Liver (tissue), 9 donors: ENCODE results near the gene TCAP. TPM values are rescaled to one million over a fixed set of nuclear protein-coding genes. Genes with fewer than 3 reads are reported as not detected.

ENCODE experiments used
- DNase-seq: peaks from one replicate; pipeline ENCODE4 v3.0.0-alpha.2; 2017; ENCODE audit warnings: low spot score
- H3K27ac ChIP-seq, 2 donors: one replicate each; pipeline ENCODE4 v1.7.0; 2013; ENCODE audit warnings: inconsistent platforms in 2 of 2, low read length in 2 of 2, control low read depth in 1 of 2, low read depth in 1 of 2, mild to moderate bottlenecking in 1 of 2
- H3K27me3 ChIP-seq, 4 donors: one replicate each; pipeline versions ENCODE4 v1.6.1 to v1.7.0; 2013; ENCODE audit warnings: low read length in 3 of 4, inconsistent platforms in 1 of 4, mild to moderate bottlenecking in 1 of 4, moderate library complexity in 1 of 4; ENCODE audit not compliant: control insufficient read depth in 4 of 4, insufficient read depth in 4 of 4
- H3K36me3 ChIP-seq, 4 donors: one replicate each; pipeline versions ENCODE4 v1.6.1 to v1.7.0; 2013; ENCODE audit warnings: low read length in 3 of 4, mild to moderate bottlenecking in 3 of 4, low read depth in 1 of 4, moderate library complexity in 1 of 4; ENCODE audit not compliant: control insufficient read depth in 4 of 4, insufficient read depth in 3 of 4
- H3K4me1 ChIP-seq, 4 donors: one replicate each; pipeline versions ENCODE4 v1.6.1 to v1.7.0; 2013; ENCODE audit warnings: low read length in 3 of 4, mild to moderate bottlenecking in 3 of 4, moderate library complexity in 1 of 4; ENCODE audit not compliant: control insufficient read depth in 4 of 4, insufficient read depth in 4 of 4
- H3K4me3 ChIP-seq, 3 donors: one replicate each; pipeline versions ENCODE4 v1.6.1 to v1.7.0; 2013; ENCODE audit warnings: low read length in 3 of 3, control low read depth in 1 of 3, low read depth in 1 of 3, mild to moderate bottlenecking in 1 of 3
- H3K9ac ChIP-seq, 2 donors: one replicate each; pipeline ENCODE4 v1.7.0; 2013; ENCODE audit warnings: low read length in 2 of 2, mild to moderate bottlenecking in 2 of 2, moderate library complexity in 2 of 2, control low read depth in 1 of 2, low read depth in 1 of 2
- H3K9me3 ChIP-seq, 4 donors: one replicate each; pipeline versions ENCODE4 v1.6.1 to v1.7.0; 2013; ENCODE audit warnings: low read length in 3 of 4; ENCODE audit not compliant: control insufficient read depth in 4 of 4
- EGR1 ChIP-seq, 2 donors: IDR thresholded peaks; 2 replicates each; pipeline ENCODE4 v1.6.1; 2016 to 2018; ENCODE audit warnings: antibody characterized with exemption in 2 of 2, low read depth in 2 of 2
- FOXA1 ChIP-seq: IDR thresholded peaks from 2 replicates; pipeline ENCODE4 v1.6.1; 2016; ENCODE audit warnings: antibody characterized with exemption
- FOXA2 ChIP-seq: IDR thresholded peaks from 2 replicates; pipeline ENCODE4 v1.6.1; 2016; ENCODE audit warnings: antibody characterized with exemption
- GABPA ChIP-seq, 2 donors: IDR thresholded peaks in 1 of 2; conservative IDR thresholded peaks in 1 of 2; 2 replicates each; pipeline ENCODE4 v1.6.1; 2016; ENCODE audit warnings: antibody characterized with exemption in 2 of 2, mild to moderate bottlenecking in 1 of 2, moderate library complexity in 1 of 2
- HNF4A ChIP-seq, 2 donors: conservative IDR thresholded peaks; 2 replicates each; pipeline ENCODE4 v1.6.1; 2016; ENCODE audit warnings: antibody characterized with exemption in 2 of 2, mild to moderate bottlenecking in 2 of 2
- HNF4G ChIP-seq: IDR thresholded peaks from 2 replicates; pipeline ENCODE4 v1.6.1; 2016; ENCODE audit warnings: antibody characterized with exemption
- NR2F2 ChIP-seq: IDR thresholded peaks from 2 replicates; pipeline ENCODE4 v1.6.1; 2016; ENCODE audit warnings: antibody characterized with exemption
- RAD21 ChIP-seq, 2 donors: IDR thresholded peaks; 2 replicates each; pipeline ENCODE4 v1.6.1; 2016; ENCODE audit warnings: antibody characterized with exemption in 2 of 2, mild to moderate bottlenecking in 2 of 2
- RXRA ChIP-seq, 2 donors: IDR thresholded peaks; 2 replicates each; pipeline ENCODE4 v1.6.1; 2017 to 2018; ENCODE audit warnings: antibody characterized with exemption in 2 of 2, mild to moderate bottlenecking in 1 of 2
- SP1 ChIP-seq: IDR thresholded peaks from 2 replicates; pipeline ENCODE4 v1.6.1; 2018; ENCODE audit warnings: antibody characterized with exemption, mild to moderate bottlenecking
- TAF1 ChIP-seq: conservative IDR thresholded peaks from 2 replicates; pipeline ENCODE4 v1.6.1; 2016; ENCODE audit warnings: antibody characterized with exemption, mild to moderate bottlenecking
- YY1 ChIP-seq: IDR thresholded peaks from 2 replicates; pipeline ENCODE4 v1.6.1; 2016; ENCODE audit warnings: antibody characterized with exemption, mild to moderate bottlenecking
- WGBS: extraction: QIAGEN DNeasy Blood & Tissue Kit; methylation state at CpG from one replicate; pipeline ENCODE4 v1.1.7; 2013; 5-methylcytosine and 5-hydroxymethylcytosine counted together
- polyA plus RNA-seq, 2 donors: library from polyadenylated mRNA; stranded (reverse) in 1 of 2; unstranded in 1 of 2; fragments of 200-250 nt in 1 of 2; fragments of >200 nt in 1 of 2; fragmentation: Nextera tagmentation in 1 of 2; extraction: Ambion mirVana in 1 of 2; gene quantifications; one replicate each; pipeline versions ENCODE4 v1.2.1 to v1.2.3, GENCODE V29; 2013 to 2015
- total RNA-seq, 2 donors: library from RNA; depleted of rRNA; stranded (reverse); fragments of >200 nt; gene quantifications; one replicate each; pipeline ENCODE4 v1.2.3, GENCODE V29; 2014
- TF ChIP-seq, protein P1 (sequence below): fragments of 150-350 bp; IDR thresholded peaks from 2 replicates; pipeline ENCODE4 v1.5.1; 2017; ENCODE audit warnings: improper control_type of control experiment, low read depth, low read length; ENCODE audit not compliant: missing input control
- TF ChIP-seq, protein P2 (sequence below): IDR thresholded peaks from 2 replicates; pipeline ENCODE4 v1.6.1; 2016; ENCODE audit warnings: antibody characterized with exemption
- TF ChIP-seq, protein P3 (sequence below): IDR thresholded peaks from 2 replicates; pipeline ENCODE4 v1.6.1; 2016; ENCODE audit warnings: antibody characterized with exemption
- TF ChIP-seq, protein P4 (sequence below): IDR thresholded peaks from 2 replicates; pipeline ENCODE4 v1.6.1; 2016; ENCODE audit warnings: antibody characterized with exemption
- donor health status: healthy.
- donor health status: healthy.
- donor health status: healthy.
- donor health status: healthy.
- donor health status: healthy.

Gene TCAP
- total and polyA plus RNA-seq, 4 donors = 0.14 to 0.67 (median 0.22) TPM; not detected in 1

DNA sequence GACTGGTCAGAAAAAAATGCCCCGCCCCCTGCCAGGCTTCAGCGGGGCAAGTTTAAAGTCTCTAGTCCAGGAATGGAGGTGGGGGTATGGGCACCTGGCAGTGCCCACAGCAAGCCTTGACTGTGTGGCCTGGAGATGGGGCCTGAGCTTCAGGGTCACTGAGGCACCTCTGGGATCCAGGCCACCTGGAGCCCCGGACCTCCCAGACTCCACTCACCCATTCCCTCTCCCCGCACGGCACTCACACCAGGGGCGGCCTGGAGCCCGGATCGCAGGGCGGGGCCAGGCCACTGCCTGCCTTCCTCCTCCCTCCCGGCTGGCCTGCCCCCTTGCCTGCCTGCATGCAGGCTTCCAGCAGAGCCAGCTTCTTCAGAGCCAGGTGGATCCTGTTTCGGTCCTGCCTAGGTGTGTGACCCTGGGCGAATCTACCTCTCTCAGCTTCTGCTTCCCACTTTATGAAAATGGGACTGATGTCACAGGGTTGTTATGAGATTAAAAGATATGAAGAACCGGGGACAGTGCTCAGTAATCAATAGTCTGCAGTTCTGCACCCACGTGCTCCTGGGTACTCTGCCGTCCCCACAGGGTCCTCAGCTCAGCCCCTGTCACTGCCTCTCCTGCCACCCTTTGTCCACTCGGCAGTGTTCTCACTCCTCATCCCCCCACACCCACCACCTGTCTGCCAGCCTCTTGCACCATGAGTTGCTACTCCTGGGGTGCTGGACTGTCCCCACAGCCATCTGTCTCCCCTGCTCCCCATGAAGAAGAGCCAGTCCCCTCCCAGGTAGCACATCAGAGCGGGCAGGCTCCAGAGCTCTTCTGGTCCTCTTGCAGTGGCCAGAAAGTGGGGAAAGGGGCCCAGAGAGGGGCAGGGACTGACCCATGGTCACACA lies 1.2 kb upstream of the TCAP start:
- H3K9me3 ChIP-seq = no peaks in the 10 kb centered on the region
- H3K36me3 ChIP-seq = peaks cover 0 to 10% (median 0%) of the 10 kb centered on the region in 4 donors
- whole genome bisulfite sequencing = 31% methylated on average over 17 of the region's 17 CpGs
- no peak overlapping the region for H3K4me3 ChIP-seq
- no peak for TF ChIP-seq TAF1
- TF ChIP-seq HNF4A (conservative IDR thresholded peaks at IDR 0.05) = peak; percentile 47 to 83
- TF ChIP-seq EGR1 (IDR thresholded peaks at IDR 0.05; ENCODE audit: low read depth in 2 of 2) = no peak
- no peaks in the 10 kb centered on the region for H3K27me3 ChIP-seq
- H3K4me1 ChIP-seq = peaks cover 31 to 79% (median 66%) of the 10 kb centered on the region in 4 donors
- H3K27ac ChIP-seq = no peak overlapping the region
- no peak for DNase-seq
- no peak overlapping the region for H3K9ac ChIP-seq

DNA sequence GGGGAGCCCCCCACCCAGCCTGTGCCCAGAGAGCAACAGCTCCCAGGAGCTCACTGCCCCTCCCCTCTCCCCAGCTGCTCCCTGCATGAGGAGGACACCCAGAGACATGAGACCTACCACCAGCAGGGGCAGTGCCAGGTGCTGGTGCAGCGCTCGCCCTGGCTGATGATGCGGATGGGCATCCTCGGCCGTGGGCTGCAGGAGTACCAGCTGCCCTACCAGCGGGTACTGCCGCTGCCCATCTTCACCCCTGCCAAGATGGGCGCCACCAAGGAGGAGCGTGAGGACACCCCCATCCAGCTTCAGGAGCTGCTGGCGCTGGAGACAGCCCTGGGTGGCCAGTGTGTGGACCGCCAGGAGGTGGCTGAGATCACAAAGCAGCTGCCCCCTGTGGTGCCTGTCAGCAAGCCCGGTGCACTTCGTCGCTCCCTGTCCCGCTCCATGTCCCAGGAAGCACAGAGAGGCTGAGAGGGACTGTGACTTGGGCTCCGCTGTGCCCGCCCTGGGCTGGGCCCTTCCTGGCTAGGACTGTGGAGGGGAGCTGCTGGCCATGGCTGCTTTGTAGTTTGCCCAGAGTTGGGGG lies 584 bp downstream of the TCAP start:
- Histone ChIP-seq H3K27me3 (no peaks in the 10 kb centered on the region), H3K27ac (no peak overlapping the region), H3K4me1 (peaks cover 30 to 73% (median 60%) of the 10 kb centered on the region in 4 donors), H3K4me3 (no peak overlapping the region), H3K9ac (no peak overlapping the region), H3K9me3 (no peaks in the 10 kb centered on the region), H3K36me3 (peaks cover 0 to 4% (median 0%) of the 10 kb centered on the region in 4 donors)
- DNase-seq = no peak
- no peak for TF ChIP-seq RAD21 (IDR thresholded peaks at IDR 0.05)
- TF ChIP-seq, protein P1, sequence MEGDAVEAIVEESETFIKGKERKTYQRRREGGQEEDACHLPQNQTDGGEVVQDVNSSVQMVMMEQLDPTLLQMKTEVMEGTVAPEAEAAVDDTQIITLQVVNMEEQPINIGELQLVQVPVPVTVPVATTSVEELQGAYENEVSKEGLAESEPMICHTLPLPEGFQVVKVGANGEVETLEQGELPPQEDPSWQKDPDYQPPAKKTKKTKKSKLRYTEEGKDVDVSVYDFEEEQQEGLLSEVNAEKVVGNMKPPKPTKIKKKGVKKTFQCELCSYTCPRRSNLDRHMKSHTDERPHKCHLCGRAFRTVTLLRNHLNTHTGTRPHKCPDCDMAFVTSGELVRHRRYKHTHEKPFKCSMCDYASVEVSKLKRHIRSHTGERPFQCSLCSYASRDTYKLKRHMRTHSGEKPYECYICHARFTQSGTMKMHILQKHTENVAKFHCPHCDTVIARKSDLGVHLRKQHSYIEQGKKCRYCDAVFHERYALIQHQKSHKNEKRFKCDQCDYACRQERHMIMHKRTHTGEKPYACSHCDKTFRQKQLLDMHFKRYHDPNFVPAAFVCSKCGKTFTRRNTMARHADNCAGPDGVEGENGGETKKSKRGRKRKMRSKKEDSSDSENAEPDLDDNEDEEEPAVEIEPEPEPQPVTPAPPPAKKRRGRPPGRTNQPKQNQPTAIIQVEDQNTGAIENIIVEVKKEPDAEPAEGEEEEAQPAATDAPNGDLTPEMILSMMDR = peak; percentile 3
- 41% methylated on average over 17 of the region's 17 CpGs for WGBS

DNA sequence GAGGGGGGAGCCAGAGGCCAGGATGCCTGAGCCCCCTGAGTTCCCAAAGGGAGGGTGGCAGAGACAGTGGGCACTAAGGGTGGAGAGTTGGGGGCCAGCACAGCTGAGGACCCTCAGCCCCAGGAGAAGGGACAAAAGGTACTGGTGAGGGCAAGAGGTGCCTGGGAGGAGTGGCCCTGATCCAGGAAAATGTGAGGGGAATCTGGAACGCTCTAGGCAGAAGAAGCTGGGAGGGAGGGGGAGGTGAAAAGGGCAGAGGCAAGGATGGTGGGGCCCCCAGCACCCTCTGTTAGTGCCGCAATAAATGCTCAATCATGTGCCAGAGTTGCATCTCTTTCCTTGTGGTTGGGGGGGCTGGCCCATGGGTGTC lies 1.1 kb downstream of the TCAP start:
- TF ChIP-seq SP1 (no peak), YY1 (no peak), HNF4G (no peak), GABPA (IDR thresholded peaks at IDR 0.05 in 1 of 2, conservative IDR thresholded peaks at IDR 0.05 in 1 of 2) (no peak), HNF4A (conservative IDR thresholded peaks at IDR 0.05) (no peak), EGR1 (IDR thresholded peaks at IDR 0.05; ENCODE audit: low read depth in 2 of 2) (no peak), FOXA1 (no peak), RXRA (IDR thresholded peaks at IDR 0.05) (no peak), RAD21 (IDR thresholded peaks at IDR 0.05) (no peak), FOXA2 (no peak), NR2F2 (no peak)
- TF ChIP-seq, protein P2, sequence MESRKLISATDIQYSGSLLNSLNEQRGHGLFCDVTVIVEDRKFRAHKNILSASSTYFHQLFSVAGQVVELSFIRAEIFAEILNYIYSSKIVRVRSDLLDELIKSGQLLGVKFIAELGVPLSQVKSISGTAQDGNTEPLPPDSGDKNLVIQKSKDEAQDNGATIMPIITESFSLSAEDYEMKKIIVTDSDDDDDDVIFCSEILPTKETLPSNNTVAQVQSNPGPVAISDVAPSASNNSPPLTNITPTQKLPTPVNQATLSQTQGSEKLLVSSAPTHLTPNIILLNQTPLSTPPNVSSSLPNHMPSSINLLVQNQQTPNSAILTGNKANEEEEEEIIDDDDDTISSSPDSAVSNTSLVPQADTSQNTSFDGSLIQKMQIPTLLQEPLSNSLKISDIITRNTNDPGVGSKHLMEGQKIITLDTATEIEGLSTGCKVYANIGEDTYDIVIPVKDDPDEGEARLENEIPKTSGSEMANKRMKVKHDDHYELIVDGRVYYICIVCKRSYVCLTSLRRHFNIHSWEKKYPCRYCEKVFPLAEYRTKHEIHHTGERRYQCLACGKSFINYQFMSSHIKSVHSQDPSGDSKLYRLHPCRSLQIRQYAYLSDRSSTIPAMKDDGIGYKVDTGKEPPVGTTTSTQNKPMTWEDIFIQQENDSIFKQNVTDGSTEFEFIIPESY = no peak
- TF ChIP-seq, protein P1 = no peak
- TF ChIP-seq, protein P3, sequence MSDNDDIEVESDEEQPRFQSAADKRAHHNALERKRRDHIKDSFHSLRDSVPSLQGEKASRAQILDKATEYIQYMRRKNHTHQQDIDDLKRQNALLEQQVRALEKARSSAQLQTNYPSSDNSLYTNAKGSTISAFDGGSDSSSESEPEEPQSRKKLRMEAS = no peak
- TF ChIP-seq, protein P4, sequence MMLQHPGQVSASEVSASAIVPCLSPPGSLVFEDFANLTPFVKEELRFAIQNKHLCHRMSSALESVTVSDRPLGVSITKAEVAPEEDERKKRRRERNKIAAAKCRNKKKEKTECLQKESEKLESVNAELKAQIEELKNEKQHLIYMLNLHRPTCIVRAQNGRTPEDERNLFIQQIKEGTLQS = no peak
- H3K9me3 ChIP-seq = no peaks in the 10 kb centered on the region
- peaks cover 29 to 69% (median 56%) of the 10 kb centered on the region in 4 donors for H3K4me1 ChIP-seq
- no peak overlapping the region for H3K9ac ChIP-seq
- no peak overlapping the region for H3K4me3 ChIP-seq
- no peak for DNase-seq
- no peaks in the 10 kb centered on the region for H3K36me3 ChIP-seq
- H3K27me3 ChIP-seq = no peaks in the 10 kb centered on the region
- WGBS = 30% methylated on average over 2 of the region's 2 CpGs
- H3K27ac ChIP-seq = no peak overlapping the region
